Esophagus squamous epithelium (tissue), 5 donors: Measurements from ENCODE around the gene ZNF488. TPM values are rescaled to one million over a fixed set of nuclear protein-coding genes. Genes with fewer than 3 reads are reported as not detected.

Experiments used
- DNase-seq: peaks from one replicate; lab custom pipeline; 2025; lab: John Stamatoyannopoulos, UW
- H3K27ac ChIP-seq, 4 donors: fragments of 200-600 bp; sonication (generic); one replicate each; pipeline ENCODE4 v1.5.1; 2016 to 2019; ENCODE audit warnings: mild to moderate bottlenecking in 1 of 4
- H3K27me3 ChIP-seq, 4 donors: fragments of 200-600 bp; sonication (generic); 1 replicate in 3 of 4; 2 replicates in 1 of 4; pipeline versions ENCODE4 v1.5.1 to v1.6.0; 2017 to 2021; ENCODE audit warnings: antibody characterized with exemption in 1 of 4
- H3K36me3 ChIP-seq, 3 donors: fragments of 200-600 bp; sonication (generic); one replicate each; pipeline ENCODE4 v1.5.1; 2016 to 2019
- H3K4me1 ChIP-seq, 3 donors: fragments of 200-600 bp; sonication (generic); one replicate each; pipeline ENCODE4 v1.5.1; 2017 to 2019
- H3K4me3 ChIP-seq, 4 donors: fragments of 200-600 bp; sonication (generic); 1 replicate in 3 of 4; 2 replicates in 1 of 4; pipeline ENCODE4 v1.5.1; 2016 to 2019; ENCODE audit warnings: mild to moderate bottlenecking in 2 of 4, moderate library complexity in 1 of 4
- H3K9me3 ChIP-seq, 3 donors: fragments of 200-600 bp; sonication (generic); one replicate each; pipeline ENCODE4 v1.5.1; 2016 to 2019
- CTCF ChIP-seq, 6 experiments: fragments of 450-650 bp in 4 of 6; fragments of 200-600 bp in 2 of 6; sonication (generic) in 2 of 6; IDR thresholded peaks; one replicate each; pipeline ENCODE4 v1.5.1; 2016 to 2019; ENCODE audit warnings: antibody characterized with exemption in 6 of 6, mild to moderate bottlenecking in 4 of 6, moderate library complexity in 4 of 6
- POLR2A ChIP-seq, 4 donors: fragments of 450-650 bp; IDR thresholded peaks; one replicate each; pipeline ENCODE4 v1.6.1; 2017; ENCODE audit warnings: antibody characterized with exemption in 4 of 4, mild to moderate bottlenecking in 4 of 4, moderate library complexity in 3 of 4
- WGBS, 2 donors: methylation state at CpG; one replicate each; pipeline ENCODE4 v1.1.5; 2018; 5-methylcytosine and 5-hydroxymethylcytosine counted together
- intact Hi-C: fragments of 100-400 bp; cut with DNase I; formaldehyde crosslinking; loops from one replicate; pipeline ENCODE4 v1.15.0; 2022
- total RNA-seq, 4 donors: library from RNA; depleted of rRNA; stranded (reverse); fragments of >200 nt; gene quantifications; one replicate each; pipeline ENCODE4 v1.1.0, GENCODE V29; 2016
- donor health status: DM: yes; HTN: yes; CAD: no.

ZNF488 gene
- total RNA-seq, 4 donors from 2014 or later = 0.29 to 1.4 (median 0.73) TPM

GRCh38 chr10:47409171-47409865 lies 25.2 kb upstream of the ZNF488 start:
- TF ChIP-seq POLR2A (IDR thresholded peaks at IDR 0.05) (no peak), CTCF (IDR thresholded peaks at IDR 0.05) (no peak)
- Histone ChIP-seq H3K9me3 (no peaks in the 10 kb centered on the region), H3K27ac (no peak overlapping the region), H3K36me3 (no peaks in the 10 kb centered on the region), H3K27me3 (no peaks in the 10 kb centered on the region), H3K4me1 (peaks cover 14 to 50% (median 22%) of the 10 kb centered on the region in 3 donors), H3K4me3 (no peak overlapping the region)
- WGBS, 2 donors = 68 to 100% methylated on average over 1 to 4 of the region's 15 CpGs
- intact Hi-C loops = no loop called here
- no peak for DNase-seq

DNA sequence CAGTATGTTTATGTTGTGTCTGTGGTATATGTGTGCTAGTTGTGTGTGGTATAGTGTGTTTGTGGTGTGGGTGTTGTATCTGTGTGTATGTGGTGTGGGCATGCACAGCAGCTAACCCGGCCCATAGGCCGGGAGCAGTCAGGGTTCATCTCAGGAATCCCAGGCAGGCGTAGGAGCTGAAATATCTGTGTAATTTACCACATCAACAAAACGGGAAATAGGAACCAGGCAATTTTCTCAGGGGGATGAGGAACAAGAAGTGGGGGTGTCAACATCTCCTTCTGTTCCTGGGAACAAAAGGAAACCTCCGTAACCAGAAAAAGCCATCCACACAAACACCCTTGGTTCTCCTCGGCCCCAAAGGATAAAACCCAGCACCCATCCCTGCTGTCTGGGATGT lies 24.5 kb upstream of the ZNF488 start:
- intact Hi-C loops = no loop called here
- TF ChIP-seq POLR2A (IDR thresholded peaks at IDR 0.05) (no peak), CTCF (IDR thresholded peaks at IDR 0.05) (no peak)
- WGBS, 2 donors = 74 to 89% methylated on average over 5 to 6 of the region's 6 CpGs
- no peaks in the 10 kb centered on the region for H3K27me3 ChIP-seq
- no peaks in the 10 kb centered on the region for H3K36me3 ChIP-seq
- H3K27ac ChIP-seq = no peak overlapping the region
- H3K9me3 ChIP-seq = no peaks in the 10 kb centered on the region
- H3K4me3 ChIP-seq = no peak overlapping the region
- DNase-seq = no peak
- peaks cover 21 to 57% (median 29%) of the 10 kb centered on the region in 3 donors for H3K4me1 ChIP-seq

DNA sequence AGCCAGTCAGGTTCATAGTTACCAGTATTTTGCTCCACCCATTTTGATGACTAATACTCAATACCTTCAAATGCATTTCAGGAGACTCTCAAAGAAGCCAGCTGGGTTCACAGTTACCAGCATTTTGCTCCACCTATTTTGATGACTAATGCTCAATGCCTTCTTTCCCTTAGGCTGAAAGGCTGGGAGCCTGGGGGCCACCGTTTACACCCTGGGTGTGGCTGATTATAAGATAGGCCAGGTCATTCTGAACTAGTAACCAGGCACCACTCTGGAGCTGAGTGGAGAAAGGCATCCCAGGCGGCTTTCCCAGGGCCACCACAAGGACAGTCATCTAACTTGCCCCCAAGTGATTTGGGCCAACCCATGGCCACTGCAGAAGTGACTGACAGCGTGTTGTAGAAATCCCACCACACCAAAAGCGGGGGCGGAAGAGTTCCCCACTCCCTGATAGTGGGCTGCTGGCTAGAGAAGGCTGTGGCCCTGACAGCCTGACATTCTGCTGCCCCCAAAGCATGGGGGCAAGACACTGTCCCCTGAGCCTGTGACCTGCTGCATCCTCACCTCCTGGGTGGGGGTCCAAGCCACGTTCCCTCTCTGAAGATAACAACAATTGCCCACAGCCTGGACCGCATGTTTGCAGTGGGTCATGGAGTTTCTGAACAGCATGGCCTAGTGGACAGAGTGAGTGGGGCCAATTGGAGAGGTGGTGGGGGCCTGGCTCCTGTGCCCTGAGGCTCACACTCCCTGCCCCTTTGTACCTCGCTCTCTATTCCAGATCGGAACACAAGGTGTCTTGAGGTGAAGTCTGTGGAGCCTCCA lies 23.0 kb upstream of the ZNF488 start:
- Histone ChIP-seq H3K9me3 (no peaks in the 10 kb centered on the region), H3K27me3 (no peaks in the 10 kb centered on the region), H3K4me3 (no peak overlapping the region), H3K4me1 (peaks cover 33 to 70% (median 43%) of the 10 kb centered on the region in 3 donors), H3K36me3 (no peaks in the 10 kb centered on the region), H3K27ac (peak overlapping the region; percentile 24 to 75 (median 54))
- DNase-seq = no peak
- WGBS, 2 donors = 61 to 77% methylated on average over 5 of the region's 9 CpGs
- no peak for TF ChIP-seq CTCF (IDR thresholded peaks at IDR 0.05)
- intact Hi-C loops = no loop called here

DNA sequence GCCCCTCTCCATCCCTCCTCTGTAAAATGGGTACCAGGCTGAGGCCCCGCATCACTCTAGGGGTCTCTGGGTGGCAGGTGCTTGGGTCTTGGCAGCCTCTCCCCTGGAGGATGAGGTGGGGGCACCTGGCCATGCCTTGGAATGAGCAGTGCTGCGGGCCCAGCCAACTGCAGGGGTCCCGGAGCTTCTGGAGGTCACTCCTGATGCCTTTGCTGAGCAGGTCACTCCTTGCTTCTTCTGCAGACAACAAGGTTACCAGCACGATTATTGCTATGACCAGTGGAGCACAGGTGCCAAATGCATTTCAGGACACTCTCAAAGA lies 22.4 kb upstream of the ZNF488 start:
- DNase-seq = no peak
- intact Hi-C loops = no loop called here
- Histone ChIP-seq H3K27ac (peak overlapping the region; percentile 37 to 75 (median 66)), H3K36me3 (no peaks in the 10 kb centered on the region), H3K4me1 (peaks cover 33 to 70% (median 43%) of the 10 kb centered on the region in 3 donors), H3K4me3 (no peak overlapping the region), H3K9me3 (no peaks in the 10 kb centered on the region), H3K27me3 (no peaks in the 10 kb centered on the region)
- TF ChIP-seq CTCF (IDR thresholded peaks at IDR 0.05) (no peak), POLR2A (IDR thresholded peaks at IDR 0.05) (no peak)
- 0 to 50% methylated on average over 1 of the region's 4 CpGs for WGBS, 2 donors
